Stomach (tissue), 9 donors: ENCODE results near the gene CALML6. TPM values are rescaled to one million over a fixed set of nuclear protein-coding genes. Genes with fewer than 3 reads are reported as not detected.

Experiments used
- DNase-seq, 2 donors: peaks; one replicate each; pipeline versions ENCODE4 v3.0.0 to v3.0.0-alpha.2; 2013 to 2019
- H3K27ac ChIP-seq, 5 donors: fragments of 200-600 bp in 4 of 5; sonication (generic) in 4 of 5; one replicate each; pipeline ENCODE4 v1.5.1; 2013 to 2019; ENCODE audit warnings: mild to moderate bottlenecking in 1 of 5, moderate library complexity in 1 of 5
- H3K27me3 ChIP-seq, 3 donors: fragments of 200-600 bp; sonication (generic); one replicate each; pipeline ENCODE4 v1.5.1; 2017 to 2019; ENCODE audit warnings: mixed run types in 1 of 3
- H3K36me3 ChIP-seq, 4 donors: fragments of 200-600 bp; sonication (generic); 1 replicate in 3 of 4; 2 replicates in 1 of 4; pipeline ENCODE4 v1.5.1; 2016 to 2019
- H3K4me1 ChIP-seq, 4 donors: fragments of 200-600 bp; sonication (generic); one replicate each; pipeline ENCODE4 v1.5.1; 2016 to 2019
- H3K4me3 ChIP-seq, 4 donors: fragments of 200-600 bp; sonication (generic) in 3 of 4; one replicate each; pipeline ENCODE4 v1.5.1; 2016 to 2019; ENCODE audit warnings: mild to moderate bottlenecking in 1 of 4
- H3K9me3 ChIP-seq, 4 donors: fragments of 200-600 bp; sonication (generic); one replicate each; pipeline ENCODE4 v1.5.1; 2016 to 2019
- EP300 ChIP-seq: sonication (generic); formaldehyde crosslinking; IDR thresholded peaks from one replicate; pipeline ENCODE4 v1.6.1; 2017; ENCODE audit warnings: antibody characterized with exemption
- POLR2A ChIP-seq, 4 donors: fragments of 450-650 bp; IDR thresholded peaks; one replicate each; pipeline ENCODE4 v1.6.1; 2016; ENCODE audit warnings: antibody characterized with exemption in 4 of 4, control low read depth in 2 of 4, mild to moderate bottlenecking in 1 of 4, moderate library complexity in 1 of 4
- POLR2AphosphoS5 ChIP-seq, 3 donors: sonication (generic); formaldehyde crosslinking; IDR thresholded peaks; one replicate each; pipeline ENCODE4 v1.6.1; 2016; ENCODE audit warnings: antibody characterized with exemption in 3 of 3
- WGBS, 5 donors: extraction: QIAGEN DNeasy Blood & Tissue Kit in 3 of 5; methylation state at CpG; one replicate each; pipeline versions ENCODE4 v1.1.5 to v1.1.7; 2013 to 2018; 5-methylcytosine and 5-hydroxymethylcytosine counted together
- intact Hi-C: fragments of 100-400 bp; cut with DNase I; formaldehyde crosslinking; loops from one replicate; pipeline ENCODE4 v1.15.1; 2023; ENCODE audit warnings: low total_unique reads
- polyA plus RNA-seq, 3 donors: library from polyadenylated mRNA; stranded (reverse); fragments of 200-250 nt; gene quantifications; one replicate each; pipeline ENCODE4 v1.2.3, GENCODE V29; 2013
- total RNA-seq, 5 donors: library from RNA; depleted of rRNA; stranded (reverse); fragments of >200 nt; gene quantifications; one replicate each; pipeline versions ENCODE4 v1.1.0 to v1.2.3, GENCODE V29; 2014 to 2016
- TF ChIP-seq, protein P1 (sequence below), 7 experiments: fragments of 450-650 bp in 4 of 7; fragments of 200-600 bp in 3 of 7; sonication (generic) in 3 of 7; IDR thresholded peaks; one replicate each; pipeline ENCODE4 v1.5.1; 2016 to 2019; ENCODE audit warnings: antibody characterized with exemption in 7 of 7, control low read depth in 2 of 7, mild to moderate bottlenecking in 1 of 7
- donor health status: healthy with polysubstance abuse.
- donor health status: Bipolar disorder and iron deficiency.
- donor health status: healthy.

CALML6 gene
- total and polyA plus RNA-seq, 8 donors, result 1.4 to 5.7 (median 2.6) TPM; not detected in 5

DNA sequence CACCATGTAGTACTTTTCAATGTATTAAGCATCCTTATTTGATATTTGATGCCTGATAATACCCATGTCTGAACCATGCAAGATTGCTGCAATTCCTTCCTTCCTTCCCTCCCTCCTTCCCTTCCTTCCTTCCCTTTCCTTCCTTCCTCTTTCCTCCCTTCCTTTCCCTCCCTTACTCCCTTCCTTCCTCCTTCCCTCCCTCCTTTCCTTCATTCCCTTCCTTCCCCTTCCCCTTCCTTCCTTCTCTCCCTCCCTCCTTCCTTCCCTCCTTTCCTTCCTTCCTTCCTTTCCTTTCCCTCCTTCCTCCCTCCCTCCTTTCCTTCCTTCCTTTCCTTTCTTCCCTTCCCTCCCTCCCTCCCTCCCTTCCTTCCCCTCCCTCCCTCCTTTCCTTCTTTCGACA lies 33.7 kb downstream of the CALML6 start:
- H3K27me3 ChIP-seq, result peaks cover 0 to 8% (median 0%) of the 10 kb centered on the region in 3 donors
- no peaks in the 10 kb centered on the region for H3K36me3 ChIP-seq
- intact Hi-C loops, result loop anchor here (5.0 kb wide), 1 partner anchor 104 kb away; the partner anchor contains the start of gene PRKCZ
- peaks cover 6 to 21% (median 19%) of the 10 kb centered on the region in 4 donors for H3K4me1 ChIP-seq
- WGBS, 5 donors, result 31 to 57% (median 44%) methylated on average over 1 of the region's 1 CpG
- no peak for TF ChIP-seq EP300
- TF ChIP-seq, protein P1, sequence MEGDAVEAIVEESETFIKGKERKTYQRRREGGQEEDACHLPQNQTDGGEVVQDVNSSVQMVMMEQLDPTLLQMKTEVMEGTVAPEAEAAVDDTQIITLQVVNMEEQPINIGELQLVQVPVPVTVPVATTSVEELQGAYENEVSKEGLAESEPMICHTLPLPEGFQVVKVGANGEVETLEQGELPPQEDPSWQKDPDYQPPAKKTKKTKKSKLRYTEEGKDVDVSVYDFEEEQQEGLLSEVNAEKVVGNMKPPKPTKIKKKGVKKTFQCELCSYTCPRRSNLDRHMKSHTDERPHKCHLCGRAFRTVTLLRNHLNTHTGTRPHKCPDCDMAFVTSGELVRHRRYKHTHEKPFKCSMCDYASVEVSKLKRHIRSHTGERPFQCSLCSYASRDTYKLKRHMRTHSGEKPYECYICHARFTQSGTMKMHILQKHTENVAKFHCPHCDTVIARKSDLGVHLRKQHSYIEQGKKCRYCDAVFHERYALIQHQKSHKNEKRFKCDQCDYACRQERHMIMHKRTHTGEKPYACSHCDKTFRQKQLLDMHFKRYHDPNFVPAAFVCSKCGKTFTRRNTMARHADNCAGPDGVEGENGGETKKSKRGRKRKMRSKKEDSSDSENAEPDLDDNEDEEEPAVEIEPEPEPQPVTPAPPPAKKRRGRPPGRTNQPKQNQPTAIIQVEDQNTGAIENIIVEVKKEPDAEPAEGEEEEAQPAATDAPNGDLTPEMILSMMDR (IDR thresholded peaks at IDR 0.05), result no peak
- no peak for TF ChIP-seq POLR2AphosphoS5 (IDR thresholded peaks at IDR 0.05)
- TF ChIP-seq POLR2A (IDR thresholded peaks at IDR 0.05), result no peak
- H3K27ac ChIP-seq, result no peak overlapping the region
- DNase-seq, result no peak
- H3K4me3 ChIP-seq, result no peak overlapping the region
- H3K9me3 ChIP-seq, result no peaks in the 10 kb centered on the region

DNA sequence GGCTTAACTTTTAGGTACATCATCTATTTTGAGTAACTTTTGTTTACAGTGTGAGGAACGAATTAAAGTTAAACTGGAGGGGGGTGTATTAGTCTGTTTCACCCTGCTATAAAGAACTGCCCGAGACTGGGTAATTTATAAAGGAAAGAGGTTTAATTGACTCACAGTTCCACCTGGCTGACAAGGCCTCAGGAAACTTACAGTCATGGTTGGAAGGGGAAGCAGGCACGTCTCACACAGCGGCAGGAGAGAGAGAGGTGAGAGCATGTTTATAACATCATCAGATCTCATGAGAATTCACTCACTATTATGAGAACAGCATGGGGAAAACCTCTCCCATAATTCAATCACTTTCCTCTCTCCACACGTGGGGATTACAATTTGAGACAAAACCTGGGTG lies 35.9 kb downstream of the CALML6 start:
- TF ChIP-seq, protein P1 (IDR thresholded peaks at IDR 0.05), result no peak
- no peak for TF ChIP-seq POLR2A (IDR thresholded peaks at IDR 0.05)
- TF ChIP-seq EP300, result no peak
- no peak for TF ChIP-seq POLR2AphosphoS5 (IDR thresholded peaks at IDR 0.05)
- H3K4me1 ChIP-seq, result peaks cover 0 to 13% (median 11%) of the 10 kb centered on the region in 4 donors
- H3K27ac ChIP-seq, result no peak overlapping the region
- peaks cover 0 to 2% (median 0%) of the 10 kb centered on the region in 3 donors for H3K27me3 ChIP-seq
- no peaks in the 10 kb centered on the region for H3K9me3 ChIP-seq
- H3K4me3 ChIP-seq, result no peak overlapping the region
- intact Hi-C loops, result no loop called here
- DNase-seq, result no peak
- no peaks in the 10 kb centered on the region for H3K36me3 ChIP-seq
- 72 to 83% (median 82%) methylated on average over 5 of the region's 5 CpGs for WGBS, 5 donors

DNA sequence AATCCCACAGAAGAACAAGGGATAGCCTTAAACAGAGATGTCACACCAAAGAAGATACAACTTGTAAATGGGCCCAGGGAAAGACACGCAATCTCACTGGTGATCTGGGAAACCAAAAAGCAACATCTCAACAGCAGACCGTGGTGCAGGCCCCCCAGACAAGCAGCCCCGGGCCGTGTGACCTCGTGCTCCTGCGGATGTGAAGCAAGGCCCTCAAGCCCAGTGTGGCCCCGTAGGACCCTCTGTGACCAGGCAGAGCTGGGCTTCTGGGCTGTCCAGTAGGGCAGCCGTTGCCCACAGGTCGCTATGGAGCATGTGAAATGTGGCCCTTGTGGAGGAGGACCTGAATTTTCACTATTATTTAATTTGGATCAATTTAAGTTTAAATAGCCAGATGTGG lies 39.0 kb downstream of the CALML6 start:
- peaks cover 0 to 32% (median 7%) of the 10 kb centered on the region in 3 donors for H3K27me3 ChIP-seq
- no peak for DNase-seq
- TF ChIP-seq, protein P1 (IDR thresholded peaks at IDR 0.05), result no peak
- no peak for TF ChIP-seq EP300
- TF ChIP-seq POLR2A (IDR thresholded peaks at IDR 0.05), result no peak
- TF ChIP-seq POLR2AphosphoS5 (IDR thresholded peaks at IDR 0.05), result no peak
- 82 to 95% (median 86%) methylated on average over 7 to 9 of the region's 9 CpGs for WGBS, 5 donors
- no peaks in the 10 kb centered on the region for H3K9me3 ChIP-seq
- H3K36me3 ChIP-seq, result no peaks in the 10 kb centered on the region
- no peak overlapping the region for H3K27ac ChIP-seq
- no peaks in the 10 kb centered on the region for H3K4me1 ChIP-seq
- no peak overlapping the region for H3K4me3 ChIP-seq
- intact Hi-C loops, result no loop called here

DNA sequence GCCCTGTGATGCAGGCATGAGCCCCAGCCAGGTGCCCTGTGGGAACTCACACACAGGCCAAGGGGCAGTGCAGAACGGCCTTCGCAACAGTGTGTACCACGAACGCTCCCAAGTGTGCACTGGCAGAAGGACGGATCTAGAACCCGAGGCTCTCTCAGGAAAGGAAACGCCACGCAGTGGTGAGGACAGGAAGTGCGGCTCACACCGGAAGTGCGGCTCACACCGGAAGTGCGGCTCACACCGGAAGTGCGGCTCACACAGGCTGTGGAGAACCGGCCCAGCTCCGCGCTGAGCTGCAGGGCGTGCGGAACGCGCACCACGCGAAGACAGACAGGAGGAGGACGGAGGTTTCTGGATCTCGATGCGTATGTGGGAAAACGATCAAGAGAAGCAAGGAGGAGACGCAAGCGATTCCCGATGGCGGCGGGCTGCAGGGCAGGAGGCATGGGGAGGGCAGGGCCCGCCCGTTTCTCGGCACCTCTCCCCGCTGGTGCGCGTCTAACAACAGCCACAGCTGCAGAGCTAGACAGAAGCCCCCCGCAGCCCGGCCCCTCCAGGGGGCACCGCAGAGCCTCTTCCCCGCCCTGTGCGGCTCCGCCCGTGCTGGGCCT lies 39.9 kb downstream of the CALML6 start:
- Histone ChIP-seq H3K27me3 (peaks cover 0 to 42% (median 11%) of the 10 kb centered on the region in 3 donors), H3K36me3 (no peaks in the 10 kb centered on the region), H3K9me3 (no peaks in the 10 kb centered on the region), H3K27ac (no peak overlapping the region), H3K4me1 (peaks cover 0 to 6% (median 4%) of the 10 kb centered on the region in 4 donors), H3K4me3 (no peak overlapping the region)
- DNase-seq, result no peak
- no peak for TF ChIP-seq POLR2A (IDR thresholded peaks at IDR 0.05)
- TF ChIP-seq, protein P1 (IDR thresholded peaks at IDR 0.05), result no peak
- no peak for TF ChIP-seq POLR2AphosphoS5 (IDR thresholded peaks at IDR 0.05)
- no peak for TF ChIP-seq EP300
- intact Hi-C loops, result no loop called here
- 81 to 94% (median 91%) methylated on average over 39 to 46 of the region's 46 CpGs for whole genome bisulfite sequencing, 5 donors
